Trophoblast cell (in vitro differentiated cells and primary cell): ENCODE data around the gene APP.

Source experiments
- DNase-seq, 2 donors: peaks; one replicate each; pipeline ENCODE4 v3.0.0-alpha.2; 2016
- H2AFZ ChIP-seq: 2 replicates; pipeline ENCODE4 v1.6.1; 2013; ENCODE audit warnings: low read length, moderate library complexity, mild to moderate bottlenecking; ENCODE audit not compliant: insufficient read depth, poor library complexity
- H2AK5ac ChIP-seq: 2 replicates; pipeline ENCODE4 v1.6.1; 2013; ENCODE audit warnings: mild to moderate bottlenecking, low read length
- H2BK120ac ChIP-seq: 2 replicates; pipeline ENCODE4 v1.6.1; 2013; ENCODE audit warnings: low read length, mild to moderate bottlenecking, moderate library complexity; ENCODE audit not compliant: insufficient read depth, poor library complexity
- H2BK12ac ChIP-seq: 2 replicates; pipeline ENCODE4 v1.6.1; 2013; ENCODE audit warnings: mild to moderate bottlenecking, low read length, moderate library complexity
- H2BK5ac ChIP-seq: 2 replicates; pipeline ENCODE4 v1.6.1; 2013; ENCODE audit warnings: low read length, low read depth, moderate library complexity, mild to moderate bottlenecking; ENCODE audit not compliant: poor library complexity
- H3K14ac ChIP-seq: 2 replicates; pipeline ENCODE4 v1.6.1; 2013; ENCODE audit warnings: mild to moderate bottlenecking, low read length
- H3K18ac ChIP-seq: 2 replicates; pipeline ENCODE4 v1.6.1; 2013; ENCODE audit warnings: mild to moderate bottlenecking, low read length
- H3K23ac ChIP-seq: 2 replicates; pipeline ENCODE4 v1.6.1; 2013; ENCODE audit warnings: low read length
- H3K27ac ChIP-seq: 2 replicates; pipeline ENCODE4 v1.5.1; 2013; ENCODE audit warnings: low read depth, mild to moderate bottlenecking, inconsistent platforms, low read length, moderate library complexity
- H3K27me3 ChIP-seq: 2 replicates; pipeline ENCODE4 v1.6.1; 2013; ENCODE audit warnings: inconsistent platforms, mild to moderate bottlenecking, low read length, moderate library complexity; ENCODE audit not compliant: insufficient read depth
- H3K36me3 ChIP-seq, 2 experiments: 1 replicate in 1 of 2; 2 replicates in 1 of 2; pipeline ENCODE4 v1.6.1; 2013; ENCODE audit warnings: low read length in 2 of 2, mild to moderate bottlenecking in 2 of 2, moderate library complexity in 1 of 2; ENCODE audit not compliant: insufficient read depth in 2 of 2, control insufficient read depth in 1 of 2
- H3K4ac ChIP-seq: 2 replicates; pipeline ENCODE4 v1.6.1; 2013; ENCODE audit warnings: low read depth, mild to moderate bottlenecking, low read length, moderate library complexity
- H3K4me1 ChIP-seq, 2 experiments: 1 replicate in 1 of 2; 2 replicates in 1 of 2; pipeline ENCODE4 v1.6.1; 2013; ENCODE audit warnings: low read length in 2 of 2, mild to moderate bottlenecking in 2 of 2, moderate library complexity in 1 of 2; ENCODE audit not compliant: insufficient read depth in 2 of 2, control insufficient read depth in 1 of 2
- H3K4me2 ChIP-seq: 2 replicates; pipeline ENCODE4 v1.6.1; 2013; ENCODE audit warnings: inconsistent platforms, mild to moderate bottlenecking, low read length, moderate library complexity
- H3K4me3 ChIP-seq: 2 replicates; pipeline ENCODE4 v1.5.1; 2013; ENCODE audit warnings: mild to moderate bottlenecking, low read depth, low read length, inconsistent platforms
- H3K79me1 ChIP-seq: one replicate; pipeline ENCODE4 v1.6.1; 2013; ENCODE audit warnings: low read length
- H3K79me2 ChIP-seq: 2 replicates; pipeline ENCODE4 v1.6.1; 2013; ENCODE audit warnings: low read length, mild to moderate bottlenecking; ENCODE audit not compliant: control insufficient read depth, insufficient read depth, poor library complexity
- H3K9ac ChIP-seq: 2 replicates; pipeline ENCODE4 v1.6.1; 2013; ENCODE audit warnings: mild to moderate bottlenecking, low read length
- H3K9me3 ChIP-seq: 2 replicates; pipeline ENCODE4 v1.6.1; 2013; ENCODE audit warnings: low read depth, mild to moderate bottlenecking, control low read depth, inconsistent platforms, low read length; ENCODE audit not compliant: insufficient read depth
- H4K12ac ChIP-seq: 2 replicates; pipeline ENCODE4 v1.6.1; 2013; ENCODE audit warnings: low read depth, mild to moderate bottlenecking, low read length, moderate library complexity
- H4K8ac ChIP-seq: 2 replicates; pipeline ENCODE4 v1.6.1; 2013; ENCODE audit warnings: low read depth, mild to moderate bottlenecking, low read length, moderate library complexity
- H4K91ac ChIP-seq: one replicate; pipeline ENCODE4 v1.6.1; 2013; ENCODE audit warnings: low read depth, mild to moderate bottlenecking, low read length, moderate library complexity
- WGBS: extraction: QIAGEN DNeasy Blood & Tissue Kit; methylation state at CpG from one replicate; pipeline ENCODE4 v1.1.7; 2013; ENCODE audit warnings: missing lambda C conversion rate; ENCODE audit not compliant: insufficient read length, insufficient coverage; ENCODE audit errors: extremely low coverage; 5-methylcytosine and 5-hydroxymethylcytosine counted together

APP gene

GRCh38 chr21:25965951-25966707 is 204.4 kb downstream of the APP start:
- Histone ChIP-seq H2BK12ac (no peak overlapping the region), H3K27me3 (no peaks in the 10 kb centered on the region), H3K4ac (no peak overlapping the region), H2BK5ac (no peak overlapping the region), H3K4me3 (no peak overlapping the region), H3K18ac (no peak overlapping the region), H4K91ac (no peak overlapping the region), H3K4me2 (no peak overlapping the region), H2AFZ (no peak overlapping the region), H3K9me3 (no peaks in the 10 kb centered on the region), H3K27ac (no peak overlapping the region), H3K14ac (no peak overlapping the region), H3K36me3 (peaks cover under 1 to 3% of the 10 kb centered on the region in 2 experiments), H4K12ac (no peak overlapping the region), H3K9ac (no peak overlapping the region), H2AK5ac (no peak overlapping the region), H3K79me1 (no peaks in the 10 kb centered on the region), H3K4me1 (no peaks in the 10 kb centered on the region), H2BK120ac (no peak overlapping the region), H3K23ac (no peak overlapping the region), H3K79me2 (no peaks in the 10 kb centered on the region), H4K8ac (no peak overlapping the region)
- WGBS, result 100% methylated on average over 1 of the region's 3 CpGs
- no peak for DNase-seq

GRCh38 chr21:25964926-25965325 is 205.6 kb downstream of the APP start:
- no peak overlapping the region for H3K4me2 ChIP-seq
- no CpG with 5 or more reads among the region's 5 CpGs for WGBS
- peaks cover 0 to 3% of the 10 kb centered on the region in 2 experiments for H3K4me1 ChIP-seq
- no peak overlapping the region for H2BK5ac ChIP-seq
- no peak overlapping the region for H3K23ac ChIP-seq
- no peaks in the 10 kb centered on the region for H3K9me3 ChIP-seq
- H3K79me1 ChIP-seq, result no peaks in the 10 kb centered on the region
- H3K9ac ChIP-seq, result no peak overlapping the region
- H4K91ac ChIP-seq, result no peak overlapping the region
- no peak overlapping the region for H3K4me3 ChIP-seq
- H4K12ac ChIP-seq, result no peak overlapping the region
- no peak for DNase-seq
- no peak overlapping the region for H2AK5ac ChIP-seq
- no peak overlapping the region for H2AFZ ChIP-seq
- H4K8ac ChIP-seq, result no peak overlapping the region
- H3K14ac ChIP-seq, result no peak overlapping the region
- H3K18ac ChIP-seq, result no peak overlapping the region
- H3K27ac ChIP-seq, result no peak overlapping the region
- H3K4ac ChIP-seq, result no peak overlapping the region
- no peak overlapping the region for H2BK120ac ChIP-seq
- no peaks in the 10 kb centered on the region for H3K27me3 ChIP-seq
- H2BK12ac ChIP-seq, result no peak overlapping the region
- H3K36me3 ChIP-seq, result peaks cover 0 to 3% of the 10 kb centered on the region in 2 experiments
- no peaks in the 10 kb centered on the region for H3K79me2 ChIP-seq

GRCh38 chr21:25964015-25964414 is 206.6 kb downstream of the APP start:
- Histone ChIP-seq H3K79me2 (no peaks in the 10 kb centered on the region), H2BK12ac (no peak overlapping the region), H3K36me3 (peaks cover 0 to 3% of the 10 kb centered on the region in 2 experiments), H2AK5ac (no peak overlapping the region), H3K4ac (no peak overlapping the region), H3K18ac (no peak overlapping the region), H3K4me1 (peaks cover 0 to 3% of the 10 kb centered on the region in 2 experiments), H4K12ac (no peak overlapping the region), H3K9me3 (no peaks in the 10 kb centered on the region), H3K27ac (no peak overlapping the region), H3K79me1 (no peaks in the 10 kb centered on the region), H2AFZ (no peak overlapping the region), H3K9ac (no peak overlapping the region), H2BK120ac (no peak overlapping the region), H4K91ac (no peak overlapping the region), H3K23ac (no peak overlapping the region), H3K4me2 (no peak overlapping the region), H2BK5ac (no peak overlapping the region), H3K27me3 (no peaks in the 10 kb centered on the region), H3K14ac (no peak overlapping the region), H3K4me3 (no peak overlapping the region), H4K8ac (no peak overlapping the region)
- WGBS, result no CpG with 5 or more reads among the region's 5 CpGs
- peak in 1 of 2 donors; percentile 25 for DNase-seq

GRCh38 chr21:25963181-25963580 is 207.4 kb downstream of the APP start:
- WGBS, result no CpG with 5 or more reads among the region's 5 CpGs
- Histone ChIP-seq H3K9me3 (no peaks in the 10 kb centered on the region), H3K79me1 (no peaks in the 10 kb centered on the region), H2AFZ (no peak overlapping the region), H3K18ac (no peak overlapping the region), H3K9ac (no peak overlapping the region), H4K8ac (no peak overlapping the region), H2BK120ac (no peak overlapping the region), H3K79me2 (no peaks in the 10 kb centered on the region), H3K4me3 (no peak overlapping the region), H2BK12ac (no peak overlapping the region), H3K4me1 (peaks cover 0 to 3% of the 10 kb centered on the region in 2 experiments), H3K27me3 (no peaks in the 10 kb centered on the region), H4K12ac (no peak overlapping the region), H2BK5ac (no peak overlapping the region), H2AK5ac (no peak overlapping the region), H3K27ac (no peak overlapping the region), H3K14ac (no peak overlapping the region), H3K23ac (no peak overlapping the region), H3K36me3 (peaks cover 0 to 3% of the 10 kb centered on the region in 2 experiments), H4K91ac (no peak overlapping the region), H3K4me2 (no peak overlapping the region), H3K4ac (no peak overlapping the region)
- DNase-seq, result peak in 1 of 2 donors; percentile 13
